GM12864 (cell line): ENCODE data around the gene LTB4R2.

Experiments
- DNase-seq: peaks from one replicate; pipeline ENCODE4 v3.0.0-alpha.2; 2011; ENCODE audit warnings: low read depth
- H3K4me3 ChIP-seq: 2 replicates; pipeline ENCODE4 v1.5.1; 2011; ENCODE audit warnings: mild to moderate bottlenecking, low read depth, low read length, control low read depth
- CTCF ChIP-seq: IDR thresholded peaks from 2 replicates; pipeline ENCODE4 v1.5.1; 2011; ENCODE audit warnings: low read depth, mild to moderate bottlenecking, moderate library complexity, low read length, control low read depth, inconsistent platforms; ENCODE audit errors: missing control alignments

LTB4R2 gene

GRCh38 chr14:24282736-24283135, 27.2 kb upstream of the LTB4R2 start:
- TF ChIP-seq CTCF: no peak
- no peak overlapping the region for H3K4me3 ChIP-seq
- DNase-seq: no peak

GRCh38 chr14:24283796-24284460, 26.0 kb upstream of the LTB4R2 start:
- no peak for TF ChIP-seq CTCF
- DNase-seq: no peak
- H3K4me3 ChIP-seq: no peak overlapping the region

GRCh38 chr14:24284501-24285035, 25.4 kb upstream of the LTB4R2 start:
- no peak for TF ChIP-seq CTCF
- H3K4me3 ChIP-seq: no peak overlapping the region
- DNase-seq: no peak

GRCh38 chr14:24285351-24285750, 24.6 kb upstream of the LTB4R2 start:
- H3K4me3 ChIP-seq: no peak overlapping the region
- TF ChIP-seq CTCF: no peak
- no peak for DNase-seq

- no peak for DNase-seq
- TF ChIP-seq CTCF: no peak
- H3K4me3 ChIP-seq: no peak overlapping the region
These were observed 22.9 kb upstream of the LTB4R2 start for GRCh38 chr14:24286996-24287395.

- TF ChIP-seq CTCF: no peak
- H3K4me3 ChIP-seq: no peak overlapping the region
- DNase-seq: no peak
These were observed 20.2 kb upstream of the LTB4R2 start for GRCh38 chr14:24289649-24290280.
